ENCODE measurements around the gene MAN1C1. TPM values are rescaled to one million over a fixed set of nuclear protein-coding genes. Genes with fewer than 3 reads are reported as not detected.

MAN1C1 gene
- total and polyA plus RNA-seq, 2 donors (not counting 3 experiments of a cell fraction or from before 2014, with no cell fraction given) = 1.5 to 4.0 TPM

- H2AFZ ChIP-seq (ENCODE audit: low read depth, low read length) = no peak overlapping the region
Measured at GRCh38 chr1:25647863-25648262, 31.3 kb downstream of the MAN1C1 start.

GRCh38 chr1:25648681-25649440 lies 32.3 kb downstream of the MAN1C1 start:
- no peaks in the 10 kb centered on the region for H3K9me3 ChIP-seq (replicated peaks; ENCODE audit: control insufficient read depth, insufficient read depth, low read length)
- H3K4me1 ChIP-seq (ENCODE audit: control insufficient read depth, extremely low read depth, insufficient read depth, low read length) = no peaks in the 10 kb centered on the region
- no peak overlapping the region for H2AFZ ChIP-seq (ENCODE audit: low read depth, low read length)
- BruUV-seq (replicated peaks) = no TSS peak
- intact Hi-C loops (cut with micrococcal nuclease) (no loop called here), dilution Hi-C loops (cut with MboI; ENCODE audit: extremely low pct_ligation_motif_present, low sequenced_read_pairs) (no loop called here)
- DNase-seq (ENCODE audit: low read depth, low spot score) (no peak), FAIRE-seq (no peak)
- POLR2A ChIA-PET = no interaction called here
- peaks cover 0 to 2% of the 10 kb centered on the region in 2 experiments for H3K27me3 ChIP-seq (ENCODE audit: control insufficient read depth in 2 of 2, insufficient read depth in 2 of 2, low read length in 2 of 2)
- H3K9me1 ChIP-seq (replicated peaks; ENCODE audit: control insufficient read depth, extremely low read depth, insufficient read depth, low read length) = no peaks in the 10 kb centered on the region
- CTCF ChIA-PET = no interaction called here
- no peak overlapping the region for H3K4me3 ChIP-seq (replicated peaks in 1 of 3; ENCODE audit: insufficient read depth in 1 of 3, low read depth in 1 of 3, low read length in 3 of 3)
- TF ChIP-seq CTCF (IDR thresholded peaks at IDR 0.05; ENCODE audit: extremely low read depth in 1 of 2, insufficient read depth in 1 of 2, low read depth in 1 of 2, low read length in 2 of 2) (no peak), EZH2 (IDR thresholded peaks at IDR 0.05; ENCODE audit: borderline replicate concordance, low read depth, low read length, severe bottlenecking) (no peak), JUN (IDR thresholded peaks at IDR 0.05; ENCODE audit: borderline replicate concordance, insufficient read depth, insufficient read length, low read depth) (no peak), GATA2 (IDR thresholded peaks at IDR 0.05; ENCODE audit: insufficient read depth, insufficient read length, low read depth, low read length) (no peak), MAX (IDR thresholded peaks at IDR 0.05; ENCODE audit: insufficient read depth, insufficient read length) (no peak), MYC (IDR thresholded peaks at IDR 0.05; ENCODE audit: low read depth, low read length) (no peak), POLR2A (IDR thresholded peaks at IDR 0.05; ENCODE audit: low read depth, low read length) (no peak), FOS (IDR thresholded peaks at IDR 0.05; ENCODE audit: borderline replicate concordance, insufficient read depth, low read length) (no peak), POLR2AphosphoS5 (IDR thresholded peaks at IDR 0.05; ENCODE audit: insufficient read depth, low read depth, low read length) (no peak)
- no peaks in the 10 kb centered on the region for H4K20me1 ChIP-seq (replicated peaks; ENCODE audit: control insufficient read depth, extremely low read depth, insufficient read depth, low read length)
- H3K27ac ChIP-seq (ENCODE audit: insufficient read depth, low read depth, low read length) = no peak overlapping the region
- no peak overlapping the region for H3K9ac ChIP-seq (replicated peaks; ENCODE audit: extremely low read depth, insufficient read depth, low read length)
- H3K4me2 ChIP-seq (ENCODE audit: insufficient read depth, low read length) = no peak overlapping the region
- H3K79me2 ChIP-seq (ENCODE audit: control insufficient read depth, insufficient read depth, low read length) = no peaks in the 10 kb centered on the region
- no peaks in the 10 kb centered on the region for H3K36me3 ChIP-seq (ENCODE audit: control insufficient read depth in 2 of 2, extremely low read depth in 1 of 2, insufficient read depth in 2 of 2, low read length in 2 of 2)

More at GRCh38 chr1:25647863-25648262, 31.3 kb downstream of the MAN1C1 start:
- Histone ChIP-seq H3K9ac (replicated peaks; ENCODE audit: extremely low read depth, insufficient read depth, low read length) (no peak overlapping the region), H3K9me1 (replicated peaks; ENCODE audit: control insufficient read depth, extremely low read depth, insufficient read depth, low read length) (no peaks in the 10 kb centered on the region), H3K79me2 (ENCODE audit: control insufficient read depth, insufficient read depth, low read length) (no peaks in the 10 kb centered on the region), H3K9me3 (replicated peaks; ENCODE audit: control insufficient read depth, insufficient read depth, low read length) (no peaks in the 10 kb centered on the region), H3K27me3 (ENCODE audit: control insufficient read depth in 2 of 2, insufficient read depth in 2 of 2, low read length in 2 of 2) (peaks cover 0 to 2% of the 10 kb centered on the region in 2 experiments), H3K4me2 (ENCODE audit: insufficient read depth, low read length) (no peak overlapping the region), H4K20me1 (replicated peaks; ENCODE audit: control insufficient read depth, extremely low read depth, insufficient read depth, low read length) (no peaks in the 10 kb centered on the region), H3K36me3 (ENCODE audit: control insufficient read depth in 2 of 2, extremely low read depth in 1 of 2, insufficient read depth in 2 of 2, low read length in 2 of 2) (no peaks in the 10 kb centered on the region), H3K4me3 (replicated peaks in 1 of 3; ENCODE audit: insufficient read depth in 1 of 3, low read depth in 1 of 3, low read length in 3 of 3) (no peak overlapping the region), H3K4me1 (ENCODE audit: control insufficient read depth, extremely low read depth, insufficient read depth, low read length) (no peaks in the 10 kb centered on the region), H3K27ac (ENCODE audit: insufficient read depth, low read depth, low read length) (no peak overlapping the region)
- dilution Hi-C loops (cut with MboI; ENCODE audit: extremely low pct_ligation_motif_present, low sequenced_read_pairs) = no loop called here
- CTCF ChIA-PET = no interaction called here
- intact Hi-C loops (cut with micrococcal nuclease) = no loop called here
- DNase-seq (ENCODE audit: low read depth, low spot score) = no peak
- no peak for FAIRE-seq
- no TSS peak for BruUV-seq (replicated peaks)
- POLR2A ChIA-PET = no interaction called here
- TF ChIP-seq JUN (IDR thresholded peaks at IDR 0.05; ENCODE audit: borderline replicate concordance, insufficient read depth, insufficient read length, low read depth) = no peak

All from endothelial cell of umbilical vein (primary cell).